NCI-H1930 (cell line): ENCODE measurements around the gene CENPVL1.
"Not testable (repeated sequence)": the region's sequence is repeated elsewhere in the genome, so short reads cannot be mapped to it uniquely, and the experiment has no call there.

Experiments used
- DNase-seq, 2 experiments: peaks; one replicate each; lab custom pipeline; 2025; lab: John Stamatoyannopoulos, UW

CENPVL1 gene

GRCh38 chrX:51710277-51711164 is at the start of gene CENPVL1:
Gene CENPVL1, plus strand, starts transcription at chrX:51710512. Its CDS starts 0 bp downstream, at chrX:51710512.
- DNase-seq: not testable (repeated sequence)

DNA sequence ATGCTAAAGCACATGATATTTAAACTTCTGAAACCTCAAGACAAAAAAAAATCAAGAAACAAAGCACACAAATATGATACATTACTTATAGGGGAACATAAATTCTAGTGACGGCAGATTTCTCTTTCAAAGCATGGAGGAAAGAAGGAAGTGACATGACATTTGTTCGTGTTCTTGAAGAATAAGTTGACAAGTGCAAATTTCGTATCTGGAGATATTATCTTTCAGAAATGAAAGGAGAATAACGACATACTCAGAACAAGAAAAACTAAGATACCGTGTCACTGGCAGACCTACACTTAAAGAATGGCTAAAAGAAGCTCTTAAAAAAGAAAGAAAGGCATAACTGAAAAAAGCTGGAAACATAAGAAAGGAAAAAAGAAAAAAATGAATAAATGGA is 44.3 kb upstream of the CENPVL1 start:
- DNase-seq: no peak

- not testable (repeated sequence) for DNase-seq
Measured at GRCh38 chrX:51679689-51680433, 30.5 kb upstream of the CENPVL1 start.

DNA sequence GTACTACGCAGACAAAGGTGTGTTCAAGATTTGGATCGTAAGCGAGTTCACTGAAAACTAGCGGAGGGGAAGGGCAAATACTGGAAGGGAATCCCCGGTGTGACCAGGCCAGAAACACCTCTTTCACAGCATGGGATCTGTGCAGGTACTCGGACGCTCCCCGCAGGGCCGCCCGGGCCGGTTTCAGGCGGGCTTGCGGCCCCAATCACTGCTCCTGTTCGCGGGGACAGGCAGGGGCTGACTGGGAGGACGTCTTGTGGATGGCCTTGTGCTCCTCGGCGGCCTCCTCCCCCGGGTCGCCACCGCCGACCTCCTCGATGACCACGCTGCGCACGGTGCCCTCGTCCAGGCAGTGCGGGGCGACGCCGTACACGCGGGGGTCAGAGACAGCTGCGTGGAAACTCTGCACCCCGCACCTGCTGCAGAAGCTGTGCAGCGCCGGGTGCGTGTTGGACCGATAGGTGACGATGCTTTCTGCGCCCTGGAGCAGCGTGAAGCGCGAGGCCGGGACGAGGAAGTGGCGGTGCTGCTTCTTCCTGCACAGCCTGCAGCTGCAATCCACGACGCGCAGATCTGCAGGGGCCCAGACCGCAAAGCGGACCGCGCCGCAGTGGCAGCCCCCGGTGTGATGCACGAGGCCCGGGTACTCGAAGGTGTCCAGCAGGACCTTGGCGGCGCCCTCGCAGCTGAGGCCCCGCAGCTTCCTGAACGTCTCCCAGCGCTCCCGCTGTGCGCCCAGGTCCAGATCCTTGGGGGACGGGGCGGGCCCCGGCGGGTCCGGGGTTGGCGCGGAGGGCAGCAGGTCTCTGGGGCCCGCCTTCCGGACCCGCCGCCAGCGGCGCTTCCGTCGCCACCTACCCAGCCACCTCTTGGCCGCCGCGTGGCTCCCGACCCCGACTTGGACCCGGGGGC is 28.2 kb upstream of the CENPVL1 start:
- not testable (repeated sequence) for DNase-seq

- DNase-seq: not testable (repeated sequence)
Measured at GRCh38 chrX:51682720-51683062, 27.6 kb upstream of the CENPVL1 start, which contains the start of gene CENPVL2. Gene CENPVL2, minus strand, starts transcription at chrX:51682831. Its CDS starts 0 bp downstream, at chrX:51682831.

DNA sequence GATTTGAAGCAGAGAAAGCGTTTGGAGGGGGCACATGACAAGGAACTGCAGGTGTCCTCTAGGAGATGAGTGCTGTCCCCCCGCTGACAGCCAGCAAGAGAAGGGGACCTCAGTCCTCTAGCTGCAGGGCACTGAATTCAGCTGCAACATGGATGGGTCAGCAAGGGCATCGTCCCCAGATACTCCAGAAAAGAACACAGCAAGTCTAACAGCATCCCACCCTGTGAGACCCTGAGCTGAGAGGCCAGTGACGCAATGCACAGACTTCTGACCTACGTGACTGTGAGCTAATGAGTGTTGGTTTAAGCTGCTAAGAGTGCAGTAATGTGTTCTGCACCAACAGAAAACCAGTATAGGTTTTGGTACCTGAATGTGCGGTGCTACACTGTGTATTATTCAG is 16.1 kb upstream of the CENPVL1 start:
- DNase-seq: no peak

DNA sequence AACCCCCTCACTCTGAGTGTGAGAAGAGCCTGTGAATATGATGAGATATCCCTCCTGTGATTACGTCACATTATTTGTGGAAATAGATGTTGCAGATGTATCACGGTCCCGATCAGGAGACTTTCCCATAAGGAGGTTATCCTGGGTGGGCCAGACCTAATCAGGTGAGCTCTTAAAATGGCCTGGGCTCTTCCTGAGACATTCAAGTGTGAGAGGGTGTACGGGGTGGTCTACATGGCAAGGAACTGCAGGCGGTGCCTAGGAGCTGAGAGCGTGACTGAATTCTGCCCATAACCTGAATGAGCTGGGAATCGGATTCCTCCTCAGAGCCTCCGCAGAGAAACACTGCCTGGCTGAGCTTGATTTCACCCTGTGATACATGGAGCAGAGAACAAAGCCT is 12.9 kb upstream of the CENPVL1 start:
- no peak for DNase-seq

- not testable (repeated sequence) for DNase-seq
Measured at GRCh38 chrX:51712943-51713647, 2.8 kb downstream of the CENPVL1 start.

DNA sequence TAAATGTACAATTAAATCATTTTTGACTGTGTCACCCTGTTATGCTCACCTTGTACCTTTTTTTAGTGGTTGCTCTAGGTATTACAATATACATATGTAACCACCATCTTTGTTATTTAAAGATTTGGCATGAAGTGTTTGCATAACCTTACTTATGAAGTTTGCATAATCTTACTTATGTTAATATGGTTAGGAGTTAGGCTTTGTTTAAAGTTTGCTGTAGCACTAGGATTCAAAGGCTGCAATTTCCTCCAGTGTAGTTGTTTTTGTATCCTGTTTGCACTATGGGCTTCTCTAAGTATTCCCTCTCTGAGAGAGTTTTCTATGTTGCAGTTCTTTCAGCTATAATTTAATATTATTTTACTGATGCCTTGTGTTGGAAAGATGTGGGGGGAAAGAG is 17.9 kb downstream of the CENPVL1 start:
- DNase-seq: no peak

DNA sequence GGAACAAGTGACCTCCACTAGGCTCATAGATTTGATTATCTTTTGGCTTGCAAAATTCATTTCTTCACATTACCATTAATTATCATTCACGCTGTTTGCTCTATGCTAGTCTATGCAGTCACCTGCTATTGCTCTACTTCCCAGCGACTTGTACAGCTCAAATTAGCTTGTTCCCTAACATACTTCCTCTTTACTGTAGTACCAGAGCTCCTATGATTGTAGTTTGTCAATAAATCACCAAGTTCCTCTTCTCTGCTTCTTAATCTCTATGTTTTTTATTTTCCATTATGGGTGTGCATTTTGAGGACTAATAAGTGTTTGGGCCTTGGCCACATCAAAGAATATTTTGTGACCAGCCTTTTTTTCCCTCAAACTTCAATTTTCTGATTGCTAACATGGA is 26.8 kb downstream of the CENPVL1 start:
- no peak for DNase-seq

- no peak for DNase-seq
Measured at GRCh38 chrX:51742586-51742985, 32.3 kb downstream of the CENPVL1 start.

GRCh38 chrX:51743179-51743957 is 33.1 kb downstream of the CENPVL1 start, which contains the start of gene GSPT2:
Gene GSPT2, plus strand, starts transcription at chrX:51743442. Its CDS starts 185 bp downstream, at chrX:51743627.
- DNase-seq: peak; percentile 30 to 54

GRCh38 chrX:51747671-51748070 is 37.4 kb downstream of the CENPVL1 start:
- DNase-seq: no peak

- peak in 1 of 2 experiments; percentile 1 for DNase-seq
Measured at GRCh38 chrX:51759055-51759839, 48.9 kb downstream of the CENPVL1 start.

DNA sequence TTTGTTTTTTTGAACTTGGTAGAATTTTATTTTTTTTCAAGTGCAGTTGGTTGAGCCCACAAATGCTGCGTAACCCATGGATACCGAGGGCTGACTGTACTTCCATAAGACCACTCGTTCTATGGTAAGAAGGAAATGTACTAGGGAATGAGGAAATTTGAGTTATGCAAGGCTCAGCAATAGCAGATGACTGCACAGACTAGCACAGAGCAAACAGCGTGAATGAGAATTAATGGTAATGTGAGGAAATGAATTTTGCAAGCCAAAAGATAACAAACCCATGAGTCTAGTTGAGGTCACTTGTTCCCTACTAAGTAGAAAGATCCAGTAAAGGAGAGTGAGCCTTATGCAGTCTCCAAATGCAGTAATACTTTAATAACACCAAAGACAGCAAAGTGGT is 50.3 kb downstream of the CENPVL1 start:
- DNase-seq: no peak
